ENCODE measurements around the gene ITPRIPL2.

Gene ITPRIPL2

DNA sequence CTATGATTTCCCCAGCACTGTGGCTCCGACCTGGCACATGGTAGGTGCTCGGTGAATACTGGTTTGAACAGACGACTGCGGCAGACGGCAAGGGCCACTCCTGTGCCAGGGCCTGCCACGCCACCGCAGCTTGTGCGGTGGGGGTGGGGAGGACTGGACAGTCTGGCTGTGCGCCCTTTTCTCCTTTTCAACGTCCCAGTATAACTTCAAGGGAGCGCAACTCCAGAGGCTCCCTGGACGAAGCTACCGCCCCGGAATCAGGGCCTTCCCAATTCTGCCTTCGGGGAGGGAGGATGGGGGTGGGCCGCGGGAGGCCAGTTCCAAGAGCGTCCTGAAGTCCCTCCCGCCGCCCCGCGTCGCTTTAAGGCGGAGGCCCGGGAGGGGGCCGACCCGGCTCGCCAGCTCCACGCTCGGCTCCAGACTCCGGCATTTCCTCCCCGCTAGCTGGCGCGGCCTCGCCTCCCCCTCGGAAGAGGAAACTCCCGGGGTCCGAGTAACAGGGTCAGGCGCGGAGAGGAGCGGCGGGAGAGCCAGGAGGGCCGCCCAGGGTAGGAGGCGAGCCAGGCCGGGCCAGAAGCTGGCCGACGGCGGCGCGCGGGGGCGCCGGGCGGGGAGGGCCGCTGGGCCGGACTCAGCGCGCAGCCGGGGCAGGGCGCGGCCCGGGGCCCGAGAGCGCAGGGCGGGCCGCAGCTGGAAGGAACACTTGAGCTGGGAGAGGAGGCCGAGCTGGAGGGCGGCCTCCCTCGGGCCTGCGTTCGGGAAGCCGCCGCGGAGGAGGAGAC is at the start of gene ITPRIPL2:
Gene ITPRIPL2 (plus strand): TSS at position 388 of the 782 bp plus-strand sequence. CDS start 498 bp downstream, outside the sequence.
- DNase-seq (ENCODE audit: low read depth, low spot score): no peak

DNA sequence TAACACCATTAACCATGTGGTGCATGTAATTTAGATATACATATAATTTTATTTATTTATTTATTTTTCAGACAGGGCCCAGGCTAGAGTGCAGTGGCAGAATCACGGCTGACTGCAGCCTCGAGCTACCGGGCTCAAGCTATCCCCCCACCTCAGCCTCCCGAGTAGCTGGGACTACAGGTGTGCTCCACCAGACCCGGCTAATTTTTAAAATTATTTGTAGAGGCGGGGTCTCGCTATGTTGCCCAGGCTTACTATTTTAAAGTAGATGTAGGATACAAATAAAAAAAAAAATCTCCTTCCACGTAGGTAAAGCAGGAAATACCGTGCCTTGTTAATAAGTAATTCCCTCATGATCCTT is 46.8 kb upstream of the ITPRIPL2 start:
- DNase-seq (ENCODE audit: low read depth, low spot score): no peak

DNA sequence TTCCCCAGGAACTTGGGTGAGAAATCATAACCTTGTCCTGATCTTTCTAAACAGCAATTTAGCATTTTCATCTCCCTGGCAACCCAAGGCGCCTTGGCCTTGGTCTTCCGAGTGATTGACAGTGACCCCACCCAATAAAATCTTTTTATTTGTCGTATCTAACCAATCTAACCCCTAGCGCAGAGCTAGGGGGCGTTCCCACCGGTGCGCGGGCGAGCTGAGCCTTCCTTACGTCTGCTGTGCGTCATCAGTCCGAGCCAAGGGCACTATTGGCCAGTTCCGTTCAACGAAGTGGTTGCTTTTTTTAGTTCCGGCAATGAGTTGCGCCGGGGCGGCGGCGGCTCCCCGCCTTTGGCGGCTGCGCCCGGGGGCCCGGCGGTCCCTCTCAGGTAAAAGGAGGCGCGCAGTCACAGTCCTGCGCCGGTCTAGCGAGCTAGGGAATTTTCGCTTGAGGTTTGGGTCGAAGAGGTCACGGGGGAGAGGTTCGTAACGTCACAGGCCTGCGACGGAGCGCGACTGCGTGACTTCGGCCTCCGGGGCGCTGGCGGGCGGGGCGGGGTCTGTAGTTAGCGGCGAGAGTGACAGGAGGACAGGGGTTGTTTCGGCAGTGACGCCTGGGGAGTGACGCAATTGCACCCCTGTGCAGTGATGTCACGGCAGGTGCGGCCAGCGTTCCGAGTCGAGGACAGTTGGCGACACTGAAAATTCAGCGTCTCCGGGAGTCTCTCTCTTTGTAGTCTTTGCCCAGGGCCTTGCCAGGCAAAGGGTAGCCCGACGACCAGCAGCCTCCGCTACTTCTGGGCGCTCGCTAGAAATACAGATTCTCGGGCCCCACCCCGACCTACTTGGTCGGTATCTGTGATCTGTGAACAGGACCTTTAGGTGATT is 46.2 kb upstream of the ITPRIPL2 start, which contains the start of gene COQ7:
Gene COQ7 (plus strand): TSS at position 266 of the 888 bp plus-strand sequence. CDS start 51 bp downstream, at position 317.
- peak; percentile 99 for DNase-seq (ENCODE audit: low read depth, low spot score)

DNA sequence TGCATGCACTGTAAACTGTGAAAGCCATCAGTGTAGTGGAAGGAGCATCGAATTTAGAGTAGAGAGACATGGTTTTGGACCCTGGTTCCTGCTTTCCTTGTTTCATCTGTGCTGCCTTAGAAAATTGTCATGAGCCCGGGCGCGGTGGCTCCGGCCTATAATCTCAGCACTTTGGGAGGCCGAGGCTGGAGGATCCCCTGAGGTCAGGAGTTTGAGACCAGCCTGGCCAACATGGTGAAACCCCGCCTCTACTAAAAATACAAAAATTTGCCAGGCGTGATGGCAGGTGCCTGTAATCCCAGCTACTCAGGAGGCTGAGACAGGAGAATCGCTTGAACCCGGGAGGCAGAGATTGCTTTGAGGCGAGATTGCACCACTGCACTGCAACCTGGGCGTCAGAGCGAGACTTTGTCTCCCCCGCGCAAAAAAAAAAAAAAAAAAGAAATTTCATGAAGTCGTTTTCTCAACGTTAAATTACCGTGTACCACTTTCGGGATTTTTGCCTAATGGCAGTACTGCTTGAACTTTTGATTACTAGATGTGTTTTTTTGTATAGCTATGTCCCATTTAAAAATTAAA is 45.4 kb upstream of the ITPRIPL2 start:
- no peak for DNase-seq (ENCODE audit: low read depth, low spot score)

DNA sequence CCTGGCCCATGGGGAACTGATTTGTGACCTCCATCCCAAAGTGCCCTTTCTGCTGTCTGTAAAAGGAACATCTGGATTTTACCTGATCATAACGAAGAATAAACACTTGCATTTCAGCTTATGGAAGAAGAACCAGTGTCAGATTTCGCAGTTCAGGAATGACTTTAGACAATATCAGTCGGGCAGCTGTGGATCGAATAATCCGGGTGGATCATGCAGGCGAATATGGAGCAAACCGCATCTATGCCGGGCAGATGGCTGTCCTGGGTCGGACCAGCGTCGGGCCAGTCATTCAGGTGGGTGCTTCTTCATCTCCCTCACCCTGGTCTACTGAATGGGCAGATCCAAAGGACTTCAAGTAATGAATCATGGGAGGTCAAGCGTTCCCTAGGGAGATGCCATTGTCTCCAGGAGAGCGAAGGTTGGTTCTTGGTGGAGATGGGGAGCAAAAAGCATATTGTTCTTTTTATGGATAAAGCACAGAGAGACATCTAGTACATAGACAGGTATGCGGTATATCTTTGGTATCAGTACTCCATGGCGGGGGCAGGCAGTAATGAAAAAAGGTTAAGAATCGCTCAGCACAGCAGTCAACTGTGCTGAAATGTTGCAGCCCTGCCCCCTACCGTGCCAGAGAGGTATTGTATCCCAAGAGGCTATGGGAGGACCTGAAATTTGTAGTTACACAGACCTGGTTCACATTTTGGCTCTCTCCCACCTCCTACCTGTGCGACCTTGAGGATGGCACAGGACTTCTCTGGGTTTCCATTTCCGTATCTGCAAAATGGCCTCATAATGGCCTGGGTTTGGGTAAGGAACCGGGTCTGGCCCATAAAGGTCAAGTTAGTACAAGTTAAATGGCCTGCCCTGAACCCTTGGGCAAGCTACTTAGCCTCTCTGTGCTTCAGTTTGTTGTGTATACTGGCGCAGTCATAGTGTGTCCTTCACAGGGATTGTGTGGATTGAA is 41.7 kb upstream of the ITPRIPL2 start:
- DNase-seq (ENCODE audit: low read depth, low spot score): no peak

DNA sequence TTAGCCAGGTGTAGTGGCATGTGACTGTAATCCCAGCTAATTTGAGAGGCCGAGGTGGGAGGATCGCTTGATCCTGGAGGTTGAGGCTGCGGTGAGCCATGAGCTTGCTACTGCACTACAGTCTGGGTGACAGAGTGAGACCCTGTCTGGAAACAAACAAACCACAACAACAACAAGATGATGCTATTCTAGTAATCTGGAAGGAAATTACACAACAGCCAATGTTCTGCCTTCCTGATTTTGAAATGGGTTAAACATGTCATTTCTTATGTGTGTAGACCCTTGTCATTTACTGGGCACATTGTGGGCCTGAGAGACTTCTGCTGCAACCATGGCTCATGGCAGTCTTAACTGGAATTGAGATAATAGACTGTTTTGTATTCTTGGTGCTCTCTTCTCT is 40.4 kb upstream of the ITPRIPL2 start:
- DNase-seq (ENCODE audit: low read depth, low spot score): no peak

DNA sequence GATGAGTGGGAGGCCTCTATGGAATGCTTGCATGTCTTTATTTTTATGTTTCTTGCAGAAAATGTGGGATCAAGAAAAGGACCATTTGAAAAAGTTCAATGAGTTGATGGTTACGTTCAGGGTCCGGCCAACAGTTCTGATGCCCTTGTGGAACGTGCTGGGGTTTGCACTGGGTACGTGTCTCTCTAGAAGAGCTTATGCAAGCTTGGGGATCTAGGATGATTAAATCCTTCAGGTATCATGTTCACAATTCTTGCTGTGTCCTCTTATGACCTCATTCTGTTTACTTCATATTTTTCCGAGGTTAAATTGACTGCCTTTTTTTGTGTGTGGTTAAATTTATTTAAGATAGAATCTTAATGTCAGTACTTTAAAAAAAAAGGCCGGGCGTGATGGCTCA is 39.9 kb upstream of the ITPRIPL2 start:
- no peak for DNase-seq (ENCODE audit: low read depth, low spot score)

DNA sequence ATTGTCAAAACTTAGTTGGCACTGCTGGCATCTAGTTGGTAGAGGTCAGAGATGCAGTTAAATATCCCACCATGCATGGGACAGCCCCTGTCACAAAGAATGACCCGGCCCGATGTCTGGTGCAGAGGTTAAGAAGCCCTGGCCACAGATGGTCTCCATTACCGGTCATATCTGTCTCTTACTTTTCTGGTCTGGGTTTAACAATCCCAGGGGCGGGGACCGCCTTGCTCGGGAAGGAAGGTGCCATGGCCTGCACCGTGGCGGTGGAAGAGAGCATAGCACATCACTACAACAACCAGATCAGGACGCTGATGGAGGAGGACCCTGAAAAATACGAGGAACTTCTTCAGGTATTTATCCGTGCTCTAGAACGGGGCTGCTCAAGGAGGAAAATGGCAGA is 38.3 kb upstream of the ITPRIPL2 start:
- no peak for DNase-seq (ENCODE audit: low read depth, low spot score)

DNA sequence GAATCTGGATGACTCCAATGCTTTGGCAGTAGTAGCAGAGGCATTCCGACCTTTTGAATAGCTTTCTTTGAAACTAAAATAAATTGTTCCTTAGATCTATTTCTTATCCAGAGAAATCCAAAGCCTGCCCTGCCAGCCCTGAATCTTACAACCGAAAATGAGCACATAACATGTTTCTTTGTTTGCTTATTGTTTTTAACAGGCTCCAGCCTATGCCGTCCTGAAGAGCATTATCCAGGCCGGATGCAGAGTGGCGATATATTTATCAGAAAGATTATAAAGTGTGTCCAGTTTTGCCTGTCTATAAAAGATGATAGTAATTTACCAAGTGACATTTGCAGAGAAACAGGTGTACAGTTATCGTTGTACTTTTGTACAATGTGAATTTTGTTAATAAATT is 35.9 kb upstream of the ITPRIPL2 start:
- no peak for DNase-seq (ENCODE audit: low read depth, low spot score)

DNA sequence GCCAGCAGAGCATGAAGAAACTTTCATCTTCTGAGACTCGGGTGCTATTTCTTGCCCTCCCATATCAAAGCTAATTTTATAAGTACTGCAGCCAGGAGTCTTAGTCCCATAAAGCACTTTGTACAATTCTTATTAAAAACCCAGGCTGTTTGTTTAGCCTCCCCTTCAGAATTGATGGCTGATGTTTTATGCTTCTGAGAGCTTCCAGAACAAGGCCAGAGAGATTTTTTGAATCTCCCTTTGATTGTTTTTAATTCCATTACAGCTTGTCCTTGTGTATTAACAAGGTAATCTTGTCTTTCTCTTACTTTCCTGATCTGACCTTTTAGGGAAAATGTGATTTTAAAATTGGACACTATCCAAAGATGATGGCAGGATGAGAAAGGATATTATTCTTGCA is 30.1 kb upstream of the ITPRIPL2 start:
- no peak for DNase-seq (ENCODE audit: low read depth, low spot score)

DNA sequence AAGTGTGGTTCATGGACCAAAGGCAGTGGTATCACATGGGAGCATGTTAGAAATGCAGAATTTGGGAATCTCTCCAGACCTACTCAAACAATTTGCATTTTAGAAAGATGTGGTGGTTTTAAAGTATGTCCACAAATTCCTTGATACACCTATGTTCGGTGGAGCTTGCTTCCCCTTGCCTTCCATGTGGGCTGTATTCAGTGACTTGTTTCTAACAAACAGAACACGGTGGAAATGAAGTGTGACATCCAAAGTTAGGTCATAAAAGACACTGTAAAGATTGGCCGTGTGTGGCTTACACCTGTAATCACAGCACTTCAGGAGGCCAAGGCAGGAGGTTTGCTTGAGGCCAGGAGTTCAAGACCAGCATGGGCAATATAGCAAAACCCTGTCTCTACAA is 29.6 kb upstream of the ITPRIPL2 start:
- DNase-seq (ENCODE audit: low read depth, low spot score): no peak

DNA sequence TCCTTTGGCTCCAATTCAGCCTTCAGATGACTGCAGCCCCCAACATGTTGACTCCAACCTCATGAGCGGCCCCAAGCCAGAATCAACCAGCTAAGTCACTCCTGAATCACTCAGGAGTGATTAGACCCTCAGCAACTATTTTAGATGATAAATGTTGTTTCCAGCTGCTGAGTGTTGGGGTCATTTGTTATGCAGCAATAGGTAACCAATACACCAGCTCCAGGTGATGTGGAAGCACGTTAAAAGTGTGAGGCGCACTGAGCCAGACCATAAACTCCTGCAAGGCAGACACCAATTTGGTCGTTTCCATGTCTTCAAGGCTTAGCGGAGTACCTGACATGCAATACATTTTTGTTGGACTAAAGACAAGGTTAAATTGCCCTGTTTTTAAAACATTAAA is 28.9 kb upstream of the ITPRIPL2 start:
- DNase-seq (ENCODE audit: low read depth, low spot score): no peak

DNA sequence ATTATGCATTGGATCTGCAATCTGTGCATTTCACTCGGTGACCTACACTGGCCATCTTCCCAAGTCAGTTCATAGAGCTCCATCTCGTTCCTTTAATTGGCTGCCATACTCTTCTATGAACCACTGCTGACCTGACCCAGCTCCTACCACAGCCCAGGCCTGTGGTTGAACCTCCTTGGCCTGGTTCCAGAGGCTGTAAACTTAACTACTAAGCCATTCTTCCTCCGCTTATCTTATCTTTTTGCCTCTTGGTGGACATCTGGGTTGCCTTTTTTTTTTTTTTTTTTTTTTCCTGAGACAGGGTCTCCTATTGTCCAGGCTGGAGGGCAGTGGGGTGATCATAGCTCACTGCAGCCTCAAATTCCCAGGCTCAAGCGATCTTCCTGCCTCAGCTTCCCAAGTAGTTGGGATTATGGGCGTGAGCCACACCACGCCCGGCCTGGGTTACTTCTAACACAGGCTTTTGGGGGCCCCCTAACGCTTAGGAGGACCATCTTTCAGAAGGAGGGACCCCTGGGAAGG is 28.0 kb upstream of the ITPRIPL2 start:
- DNase-seq (ENCODE audit: low read depth, low spot score): no peak

DNA sequence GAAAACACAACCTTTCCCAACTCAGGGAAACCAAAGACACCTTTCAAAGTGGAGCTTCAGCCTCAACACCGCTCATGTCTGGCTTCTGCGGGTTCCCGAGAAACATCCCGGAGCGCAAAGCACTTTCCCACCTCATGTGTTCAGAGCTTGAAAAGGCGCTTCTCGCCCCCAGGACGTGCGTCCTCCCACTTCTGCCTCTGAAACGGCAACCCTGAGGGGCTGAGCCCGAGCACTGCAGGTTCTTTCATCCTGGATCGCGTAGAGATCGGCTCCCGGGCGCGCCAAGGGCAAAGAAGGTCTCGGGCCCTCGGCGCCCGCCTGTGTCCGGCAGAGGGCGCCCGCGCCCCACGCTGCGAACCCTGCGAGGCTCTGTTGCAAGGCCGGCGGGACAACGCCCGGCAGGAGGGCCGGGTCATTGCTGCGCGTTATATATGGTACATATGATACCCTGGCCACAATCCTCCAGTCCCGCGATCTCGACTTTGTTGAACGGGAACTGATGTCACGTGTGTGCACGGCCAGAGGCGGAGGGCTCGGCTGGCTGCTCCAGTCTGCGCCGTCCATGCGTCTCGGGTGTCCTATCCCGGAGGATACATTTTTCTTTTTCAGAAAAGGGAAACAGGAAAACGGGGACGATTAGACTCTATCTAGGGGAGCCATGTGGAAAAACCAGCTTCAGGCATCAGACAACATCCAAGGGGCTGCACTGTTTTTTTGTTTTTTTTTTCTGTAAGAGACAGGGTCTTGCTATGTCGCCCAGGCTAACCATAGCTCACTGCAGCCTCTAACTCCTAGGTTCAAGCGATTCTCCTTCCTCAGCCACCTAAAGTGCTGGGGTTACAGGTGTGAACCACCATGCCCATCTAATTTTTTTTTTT is 27.2 kb upstream of the ITPRIPL2 start:
- DNase-seq (ENCODE audit: low read depth, low spot score): peak; percentile 49

DNA sequence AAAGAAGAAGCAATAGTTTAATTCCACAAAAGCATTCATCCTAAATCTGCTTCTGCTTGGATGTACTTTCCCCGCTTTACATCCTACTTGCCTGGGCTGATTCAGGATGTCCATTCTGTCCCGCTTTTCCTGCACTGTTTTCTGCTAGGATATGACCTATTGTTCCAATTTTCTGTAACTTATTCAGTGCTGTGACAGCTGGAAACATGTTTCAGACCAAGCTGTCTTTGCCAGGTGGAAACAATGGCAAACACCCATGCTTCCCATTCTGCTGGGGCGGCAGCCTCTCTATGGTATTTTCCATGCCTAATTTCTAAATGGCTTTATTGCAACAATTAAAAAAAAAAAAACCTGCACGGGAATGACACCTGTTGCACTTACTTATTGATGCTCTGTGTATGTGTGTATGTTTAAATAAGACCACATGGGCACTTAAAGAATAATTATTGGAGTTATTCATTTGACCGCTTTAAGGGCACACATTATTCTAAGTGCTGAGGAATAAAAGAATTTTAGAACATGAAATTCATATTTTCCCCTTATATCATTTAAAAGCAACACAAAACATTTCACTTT is 25.3 kb upstream of the ITPRIPL2 start:
- DNase-seq (ENCODE audit: low read depth, low spot score): no peak

DNA sequence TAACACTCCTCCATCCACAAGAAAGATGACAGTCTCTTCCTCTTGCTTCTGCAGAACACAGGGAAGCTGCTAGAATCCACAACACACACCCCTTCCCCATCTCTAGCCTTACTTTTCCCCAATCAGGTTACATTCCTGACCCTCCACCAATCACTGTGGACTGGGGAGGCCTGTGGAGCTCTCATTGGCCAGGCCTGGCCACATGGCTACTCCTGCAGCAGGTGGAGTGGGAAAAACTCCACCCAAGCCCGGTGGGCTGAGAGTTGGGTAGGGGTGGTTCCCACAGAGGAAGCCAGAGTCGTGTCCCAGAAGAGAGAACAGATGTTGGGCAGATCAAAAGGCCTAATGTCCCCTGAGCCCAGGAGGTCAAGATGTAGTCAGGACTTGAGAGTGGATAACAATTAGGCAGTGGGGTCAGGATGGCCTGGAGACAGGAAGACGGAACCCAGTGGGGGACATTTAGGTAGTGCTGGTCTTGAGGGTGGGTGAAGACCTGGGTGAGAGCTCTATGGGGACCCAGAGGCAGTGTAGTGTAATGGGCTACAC is 24.3 kb upstream of the ITPRIPL2 start:
- no peak for DNase-seq (ENCODE audit: low read depth, low spot score)

DNA sequence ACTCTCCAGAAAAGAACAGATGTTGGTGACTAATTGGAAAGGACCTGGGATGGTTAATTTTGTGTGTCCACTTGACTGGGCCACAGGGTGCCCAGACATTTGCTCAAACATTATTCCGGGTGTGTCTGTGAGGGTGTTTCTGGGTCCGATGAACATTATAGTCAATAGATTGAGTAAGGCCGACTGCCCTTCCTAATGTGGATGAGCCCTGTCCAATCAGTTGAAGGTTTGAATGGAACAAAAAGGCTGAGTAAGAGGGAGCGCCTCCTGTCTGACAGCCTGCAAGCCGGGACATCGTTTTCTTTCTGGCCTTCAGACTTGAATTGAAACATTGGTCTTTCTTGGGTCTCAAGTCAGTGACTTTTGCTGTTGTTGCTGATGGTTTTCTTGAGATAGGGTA is 22.8 kb upstream of the ITPRIPL2 start:
- DNase-seq (ENCODE audit: low read depth, low spot score): no peak

DNA sequence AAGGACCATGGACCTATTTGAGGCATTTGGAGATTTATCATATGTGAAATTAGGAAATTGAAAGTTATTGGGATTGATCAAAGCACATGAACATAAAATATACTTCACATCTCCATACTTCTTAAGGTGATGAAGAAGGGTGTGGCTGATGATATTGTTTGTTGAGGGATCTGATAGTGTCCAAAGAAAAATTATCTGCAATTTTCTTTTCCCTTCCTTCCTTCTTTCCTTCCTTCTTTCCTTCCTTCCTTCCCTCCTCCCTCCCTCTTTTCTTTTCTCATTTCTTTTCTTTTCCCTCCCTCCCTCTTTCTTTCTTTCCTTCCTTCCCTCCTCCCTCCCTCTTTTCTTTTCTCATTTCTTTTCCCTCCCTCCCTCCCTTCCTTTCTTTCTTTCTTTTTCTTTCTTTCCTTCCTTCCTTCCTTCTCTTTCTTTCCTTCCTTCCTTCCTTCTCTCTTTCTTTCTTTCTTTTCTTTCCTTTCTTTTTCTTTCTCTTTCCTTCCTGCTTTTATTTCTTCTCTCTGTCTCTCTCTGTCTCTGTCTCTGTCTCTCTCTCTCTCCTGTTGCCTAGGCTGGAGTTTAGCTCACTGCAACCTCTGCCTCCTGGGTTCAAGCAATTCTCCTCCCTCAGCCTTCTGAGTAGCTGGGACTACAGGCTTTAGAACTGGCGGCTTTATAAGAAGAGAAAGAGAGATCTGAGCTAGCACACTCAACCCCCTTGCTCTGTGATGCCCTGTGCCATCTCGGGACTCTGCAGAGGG is 20.9 kb upstream of the ITPRIPL2 start:
- no peak for DNase-seq (ENCODE audit: low read depth, low spot score)
